Stimulated activated CD8-positive, alpha-beta memory T cell treated with anti-CD3 and anti-CD28 coated beads, Interleukin-7, amount 100 ng/mL, for 24 hours (primary cell): ENCODE results near the gene AVPR1B.

Experiments
- DNase-seq: peaks from one replicate; pipeline ENCODE4 v3.0.0-alpha.2; 2020; ENCODE audit warnings: low read depth

AVPR1B gene

GRCh38 chr1:206117151-206117948 lies at the start of gene AVPR1B:
TSS of gene AVPR1B (minus strand) at chr1:206117388. CDS start at chr1:206116890, 498 bp downstream.
- no peak for DNase-seq

- no peak for DNase-seq
Observed at GRCh38 chr1:206145771-206146290, 28.6 kb upstream of the AVPR1B start.

- DNase-seq: no peak
Observed at GRCh38 chr1:206144605-206145004, 27.4 kb upstream of the AVPR1B start.

- no peak for DNase-seq
Observed at GRCh38 chr1:206143537-206144172, 26.5 kb upstream of the AVPR1B start.

- DNase-seq: no peak
Observed at GRCh38 chr1:206142770-206143169, 25.6 kb upstream of the AVPR1B start.

- no peak for DNase-seq
Observed at GRCh38 chr1:206142011-206142410, 24.8 kb upstream of the AVPR1B start.

- DNase-seq: no peak
Observed at GRCh38 chr1:206136241-206136640, 19.1 kb upstream of the AVPR1B start.

- DNase-seq: no peak
Observed at GRCh38 chr1:206135248-206135647, 18.1 kb upstream of the AVPR1B start.

GRCh38 chr1:206133751-206134415 lies 16.7 kb upstream of the AVPR1B start:
- DNase-seq: no peak

GRCh38 chr1:206131037-206131436 lies 13.8 kb upstream of the AVPR1B start:
- no peak for DNase-seq

GRCh38 chr1:206128196-206128595 lies 11.0 kb upstream of the AVPR1B start:
- DNase-seq: no peak

- DNase-seq: no peak
Observed at GRCh38 chr1:206127336-206127735, 10.1 kb upstream of the AVPR1B start.

- DNase-seq: no peak
Observed at GRCh38 chr1:206125346-206125745, 8.2 kb upstream of the AVPR1B start.

GRCh38 chr1:206122686-206123085 lies 5.5 kb upstream of the AVPR1B start:
- DNase-seq: no peak

GRCh38 chr1:206121269-206121668 lies 4.1 kb upstream of the AVPR1B start:
- DNase-seq: no peak

GRCh38 chr1:206120406-206120805 lies 3.2 kb upstream of the AVPR1B start:
- DNase-seq: no peak

- DNase-seq: no peak
Observed at GRCh38 chr1:206116873-206117150, 376 bp downstream of the AVPR1B start.

- no peak for DNase-seq
Observed at GRCh38 chr1:206116191-206116872, 856 bp downstream of the AVPR1B start.

- no peak for DNase-seq
Observed at GRCh38 chr1:206115791-206116190, 1.4 kb downstream of the AVPR1B start.

- no peak for DNase-seq
Observed at GRCh38 chr1:206114692-206115640, 2.2 kb downstream of the AVPR1B start.

GRCh38 chr1:206112600-206113301 lies 4.4 kb downstream of the AVPR1B start:
- DNase-seq: no peak
